Progenitor cell of endocrine pancreas (in vitro differentiated cells): Measurements from ENCODE around the gene DGKB. TPM values are rescaled to one million over a fixed set of nuclear protein-coding genes. Genes with fewer than 3 reads are reported as not detected.

Experiments used
- DNase-seq: peaks from one replicate; pipeline ENCODE4 v3.0.0; 2021; ENCODE audit warnings: low spot score; ENCODE audit not compliant: unreplicated experiment
- H3K27ac Mint-ChIP-seq: 2 replicates; pipeline ENCODE4 v1.8.0; 2021; ENCODE audit warnings: mild to moderate bottlenecking, moderate library complexity, mixed read lengths
- H3K27me3 Mint-ChIP-seq: 2 replicates; pipeline ENCODE4 v1.8.0; 2021; ENCODE audit warnings: mixed read lengths
- H3K36me3 Mint-ChIP-seq: 2 replicates; pipeline ENCODE4 v1.8.0; 2022; ENCODE audit warnings: mixed read lengths; ENCODE audit not compliant: insufficient read depth
- H3K4me1 Mint-ChIP-seq: 2 replicates; pipeline ENCODE4 v1.8.0; 2021; ENCODE audit warnings: low read depth, mixed read lengths
- H3K4me3 Mint-ChIP-seq: 2 replicates; pipeline ENCODE4 v1.8.0; 2021; ENCODE audit warnings: low read depth, mild to moderate bottlenecking, moderate library complexity, mixed read lengths
- H3K9me3 Mint-ChIP-seq: 2 replicates; pipeline ENCODE4 v1.8.0; 2021; ENCODE audit warnings: low read depth, mixed read lengths
- total RNA-seq: library from RNA; stranded (reverse); gene quantifications from 2 replicates; pipeline ENCODE4 v1.2.1, GENCODE V29; 2021
- TF ChIP-seq, protein P1 (sequence below): fragments of 200-600 bp; sonication (generic); IDR thresholded peaks from one replicate; pipeline ENCODE4 v1.5.0; 2021; ENCODE audit warnings: antibody characterized with exemption, mild to moderate bottlenecking; ENCODE audit not compliant: unreplicated experiment

Gene DGKB
- total RNA-seq, 1 donor from 2014 or later: 0.74 TPM

DNA sequence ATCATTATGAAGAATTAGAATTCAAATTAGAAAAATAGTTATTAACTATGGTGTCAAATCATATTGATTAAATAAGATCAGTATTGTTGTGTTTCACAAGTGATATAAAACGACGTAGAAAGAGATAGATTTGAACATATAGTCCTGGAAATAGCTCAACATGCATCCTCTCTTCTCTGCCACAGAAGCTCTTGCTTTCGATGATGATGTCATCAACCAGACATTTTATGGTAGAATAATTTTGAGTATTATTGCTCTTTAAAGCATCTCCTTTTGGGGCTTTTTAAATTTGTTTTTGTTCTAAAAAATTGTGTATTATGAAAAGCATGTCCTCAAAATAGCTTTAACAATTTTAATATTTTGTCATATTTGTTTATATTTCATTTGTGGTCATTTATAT is 95.0 kb downstream of the DGKB start:
- Mint-ChIP-seq H3K27me3 (peaks cover 1% of the 10 kb centered on the region), H3K4me1 (peaks cover 3% of the 10 kb centered on the region), H3K36me3 (no peaks in the 10 kb centered on the region), H3K9me3 (no peaks in the 10 kb centered on the region), H3K27ac (no peak overlapping the region), H3K4me3 (no peak overlapping the region)
- no peak for DNase-seq
- TF ChIP-seq, protein P1, sequence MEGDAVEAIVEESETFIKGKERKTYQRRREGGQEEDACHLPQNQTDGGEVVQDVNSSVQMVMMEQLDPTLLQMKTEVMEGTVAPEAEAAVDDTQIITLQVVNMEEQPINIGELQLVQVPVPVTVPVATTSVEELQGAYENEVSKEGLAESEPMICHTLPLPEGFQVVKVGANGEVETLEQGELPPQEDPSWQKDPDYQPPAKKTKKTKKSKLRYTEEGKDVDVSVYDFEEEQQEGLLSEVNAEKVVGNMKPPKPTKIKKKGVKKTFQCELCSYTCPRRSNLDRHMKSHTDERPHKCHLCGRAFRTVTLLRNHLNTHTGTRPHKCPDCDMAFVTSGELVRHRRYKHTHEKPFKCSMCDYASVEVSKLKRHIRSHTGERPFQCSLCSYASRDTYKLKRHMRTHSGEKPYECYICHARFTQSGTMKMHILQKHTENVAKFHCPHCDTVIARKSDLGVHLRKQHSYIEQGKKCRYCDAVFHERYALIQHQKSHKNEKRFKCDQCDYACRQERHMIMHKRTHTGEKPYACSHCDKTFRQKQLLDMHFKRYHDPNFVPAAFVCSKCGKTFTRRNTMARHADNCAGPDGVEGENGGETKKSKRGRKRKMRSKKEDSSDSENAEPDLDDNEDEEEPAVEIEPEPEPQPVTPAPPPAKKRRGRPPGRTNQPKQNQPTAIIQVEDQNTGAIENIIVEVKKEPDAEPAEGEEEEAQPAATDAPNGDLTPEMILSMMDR: no peak

DNA sequence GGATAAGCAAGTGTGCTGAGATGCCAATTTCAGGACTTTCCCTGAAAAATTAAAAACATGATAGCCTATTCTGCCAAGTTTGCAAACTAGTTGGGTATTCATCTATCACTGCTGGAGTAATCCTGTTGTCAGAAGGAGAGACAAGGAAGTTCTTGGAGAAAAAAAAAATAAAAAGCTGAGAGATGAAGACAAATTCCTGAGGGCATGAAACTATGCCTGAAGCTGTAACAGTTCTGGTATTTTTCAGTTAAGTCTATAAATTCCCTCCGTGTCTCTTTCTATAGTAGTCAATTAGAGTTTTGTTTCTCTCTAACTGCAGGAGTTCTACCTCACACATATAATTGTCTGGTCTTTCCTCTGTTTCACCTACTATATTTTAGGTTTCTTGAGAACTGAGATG is 95.7 kb downstream of the DGKB start:
- Mint-ChIP-seq H3K27ac (no peak overlapping the region), H3K4me3 (no peak overlapping the region), H3K27me3 (no peaks in the 10 kb centered on the region)

DNA sequence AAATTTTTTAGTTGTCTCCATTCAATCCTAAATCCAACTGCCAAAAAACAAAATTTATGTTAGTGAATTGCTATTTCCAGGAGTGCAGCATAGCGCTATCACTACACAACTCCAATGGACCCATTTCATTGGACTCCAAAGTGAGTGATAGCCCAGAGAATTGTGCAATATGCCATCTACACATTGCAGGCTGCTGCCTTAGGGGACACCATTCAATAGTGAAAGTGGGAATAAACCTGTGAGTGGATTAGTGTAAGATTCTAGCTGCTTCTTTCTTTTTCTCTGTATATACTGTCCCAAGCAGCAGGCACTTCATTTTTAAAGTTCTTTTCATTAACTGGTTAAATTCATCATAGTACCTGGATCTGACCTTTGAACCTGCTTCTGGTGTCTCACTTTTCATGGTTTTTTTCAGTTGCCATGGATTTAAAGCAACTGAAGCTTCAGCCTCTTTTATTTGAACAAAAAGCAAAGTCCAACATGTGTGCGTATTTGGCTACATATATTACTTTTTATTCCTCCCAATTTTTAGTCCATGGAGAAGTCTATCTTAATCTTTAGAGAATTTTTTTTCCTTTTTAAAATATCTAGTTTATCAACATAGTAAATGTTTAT is 97.3 kb downstream of the DGKB start:
- Mint-ChIP-seq H3K4me1 (peaks cover 3% of the 10 kb centered on the region), H3K4me3 (no peak overlapping the region), H3K27me3 (no peaks in the 10 kb centered on the region), H3K9me3 (no peaks in the 10 kb centered on the region), H3K36me3 (no peaks in the 10 kb centered on the region), H3K27ac (no peak overlapping the region)
- no peak for DNase-seq
- TF ChIP-seq, protein P1: no peak

More for the DNA sequence above, 95.7 kb downstream of the DGKB start:
- Mint-ChIP-seq H3K9me3 (no peaks in the 10 kb centered on the region), H3K36me3 (no peaks in the 10 kb centered on the region), H3K4me1 (peaks cover 3% of the 10 kb centered on the region)
- no peak for DNase-seq
- TF ChIP-seq, protein P1: no peak

GRCh38 chr7:14800664-14801063 is 101.9 kb downstream of the DGKB start:
- no peaks in the 10 kb centered on the region for H3K27me3 Mint-ChIP-seq
- TF ChIP-seq, protein P1: no peak
- H3K9me3 Mint-ChIP-seq: no peaks in the 10 kb centered on the region
- H3K4me3 Mint-ChIP-seq: no peak overlapping the region
- no peaks in the 10 kb centered on the region for H3K36me3 Mint-ChIP-seq
- no peak overlapping the region for H3K27ac Mint-ChIP-seq
- no peak for DNase-seq
- peaks cover 3% of the 10 kb centered on the region for H3K4me1 Mint-ChIP-seq

DNA sequence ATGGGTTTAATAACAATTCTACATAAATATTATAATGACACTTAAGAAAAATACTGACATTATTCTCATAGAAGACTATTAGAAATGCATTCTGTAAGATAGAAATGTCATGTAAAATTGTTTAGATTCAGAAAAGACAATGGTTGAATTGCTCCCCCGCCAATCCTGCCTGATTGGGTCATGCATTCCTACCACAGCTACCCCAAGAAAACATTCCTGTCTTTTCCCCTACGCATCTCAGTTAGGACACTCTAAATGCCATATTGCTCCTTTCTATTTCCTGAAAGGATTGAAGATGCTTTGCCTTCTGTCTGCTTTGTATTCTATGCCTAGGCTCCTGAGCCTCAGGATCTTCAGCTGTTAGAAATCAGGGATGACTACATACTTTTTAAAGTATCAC is 109.4 kb downstream of the DGKB start:
- TF ChIP-seq, protein P1: no peak
- Mint-ChIP-seq H3K4me1 (no peaks in the 10 kb centered on the region), H3K27ac (no peak overlapping the region), H3K4me3 (no peak overlapping the region), H3K27me3 (no peaks in the 10 kb centered on the region), H3K36me3 (no peaks in the 10 kb centered on the region), H3K9me3 (peaks cover 6% of the 10 kb centered on the region)
- no peak for DNase-seq
